GM19328 (cell line): ENCODE data around the gene LPIN3.

Experiments
- ATAC-seq: cut with Tn5 transposase; IDR thresholded peaks from one replicate; pipeline ENCODE4 v1.9.1; 2021; ENCODE audit warnings: mild to moderate bottlenecking, moderate library complexity; ENCODE audit not compliant: unreplicated experiment

LPIN3 gene

GRCh38 chr20:41348430-41349172 lies 8.0 kb downstream of the LPIN3 start:
- no peak for ATAC-seq

- ATAC-seq = no peak
Observed at GRCh38 chr20:41349266-41349665, 8.6 kb downstream of the LPIN3 start.

- ATAC-seq = no peak
Observed at GRCh38 chr20:41349943-41350342, 9.3 kb downstream of the LPIN3 start.

- ATAC-seq = no peak
Observed at GRCh38 chr20:41350408-41350962, 9.9 kb downstream of the LPIN3 start.

- no peak for ATAC-seq
Observed at GRCh38 chr20:41352106-41352505, 11.5 kb downstream of the LPIN3 start.

- no peak for ATAC-seq
Observed at GRCh38 chr20:41352666-41353065, 12.0 kb downstream of the LPIN3 start.

GRCh38 chr20:41353530-41353929 lies 12.9 kb downstream of the LPIN3 start:
- no peak for ATAC-seq

- no peak for ATAC-seq
Observed at GRCh38 chr20:41355192-41355591, 14.6 kb downstream of the LPIN3 start.

- ATAC-seq = no peak
Observed at GRCh38 chr20:41355598-41356203, 15.1 kb downstream of the LPIN3 start.

GRCh38 chr20:41356951-41357350 lies 16.3 kb downstream of the LPIN3 start:
- no peak for ATAC-seq

- no peak for ATAC-seq
Observed at GRCh38 chr20:41357424-41358163, 17.0 kb downstream of the LPIN3 start.

- ATAC-seq = no peak
Observed at GRCh38 chr20:41358230-41358629, 17.6 kb downstream of the LPIN3 start.

GRCh38 chr20:41358717-41359116 lies 18.1 kb downstream of the LPIN3 start:
- ATAC-seq = no peak

- ATAC-seq = no peak
Observed at GRCh38 chr20:41359541-41360011, 19.0 kb downstream of the LPIN3 start.

GRCh38 chr20:41360831-41361756 lies 20.5 kb downstream of the LPIN3 start:
- no peak for ATAC-seq

- ATAC-seq = no peak
Observed at GRCh38 chr20:41361757-41362747, 21.4 kb downstream of the LPIN3 start.

- ATAC-seq = no peak
Observed at GRCh38 chr20:41362748-41363140, 22.1 kb downstream of the LPIN3 start.

GRCh38 chr20:41363601-41364000 lies 23.0 kb downstream of the LPIN3 start:
- ATAC-seq = no peak

- ATAC-seq = no peak
Observed at GRCh38 chr20:41364236-41364855, 23.7 kb downstream of the LPIN3 start.
